H9 (cell line): ENCODE results near the gene MRPL2. TPM values are rescaled to one million over a fixed set of nuclear protein-coding genes. Genes with fewer than 3 reads are reported as not detected.
A peak's percentile ranks its signal among the peaks of the same experiment; 100 is the strongest.

Experiments
- DNase-seq: peaks from one replicate; pipeline ENCODE4 v3.0.0-alpha.2; 2017
- H2AFZ ChIP-seq: one replicate; pipeline ENCODE4 v1.6.1; 2013; ENCODE audit warnings: mild to moderate bottlenecking, low read length, control low read depth, moderate library complexity
- H2AK5ac ChIP-seq: 2 replicates; pipeline ENCODE4 v1.6.1; 2013; ENCODE audit warnings: low read length, control low read depth, mixed read lengths; ENCODE audit not compliant: insufficient read length
- H2BK120ac ChIP-seq: one replicate; pipeline ENCODE4 v1.6.1; 2013; ENCODE audit warnings: low read depth, mild to moderate bottlenecking, low read length, control low read depth, inconsistent platforms; ENCODE audit not compliant: poor library complexity, severe bottlenecking
- H2BK12ac ChIP-seq: 2 replicates; pipeline ENCODE4 v1.6.1; 2013; ENCODE audit warnings: low read length, control low read depth, mixed read lengths, low read depth; ENCODE audit not compliant: insufficient read length
- H2BK15ac ChIP-seq: 2 replicates; pipeline ENCODE4 v1.6.1; 2013; ENCODE audit warnings: low read depth, low read length, control low read depth
- H2BK20ac ChIP-seq: one replicate; pipeline ENCODE4 v1.6.1; 2013; ENCODE audit warnings: low read depth, mild to moderate bottlenecking, low read length, control low read depth, inconsistent platforms; ENCODE audit not compliant: poor library complexity, severe bottlenecking
- H2BK5ac ChIP-seq: 2 replicates; pipeline ENCODE4 v1.6.1; 2013; ENCODE audit warnings: low read length, control low read depth, mixed read lengths; ENCODE audit not compliant: insufficient read length
- H3K14ac ChIP-seq: 2 replicates; pipeline ENCODE4 v1.6.1; 2013; ENCODE audit warnings: low read length, control low read depth; ENCODE audit not compliant: insufficient read depth
- H3K18ac ChIP-seq: 2 replicates; pipeline ENCODE4 v1.6.1; 2013; ENCODE audit warnings: low read depth, mild to moderate bottlenecking, mixed read lengths, low read length, control low read depth; ENCODE audit not compliant: insufficient read length
- H3K23ac ChIP-seq: 2 replicates; pipeline ENCODE4 v1.6.1; 2013; ENCODE audit warnings: low read length, control low read depth, mixed read lengths, low read depth; ENCODE audit not compliant: insufficient read length
- H3K23me2 ChIP-seq: 2 replicates; pipeline ENCODE4 v1.6.1; 2013; ENCODE audit warnings: low read depth, mild to moderate bottlenecking, mixed read lengths, low read length, control low read depth; ENCODE audit not compliant: insufficient read length, poor library complexity, severe bottlenecking
- H3K27ac ChIP-seq: 2 replicates; pipeline ENCODE4 v1.5.1; 2013; ENCODE audit warnings: low read length, control low read depth, mixed read lengths, low read depth; ENCODE audit not compliant: insufficient read length
- H3K27me3 ChIP-seq: 2 replicates; pipeline ENCODE4 v1.6.1; 2013; ENCODE audit warnings: low read length, control low read depth, inconsistent platforms; ENCODE audit not compliant: insufficient read depth
- H3K4ac ChIP-seq: 2 replicates; pipeline ENCODE4 v1.6.1; 2013; ENCODE audit warnings: low read depth, mild to moderate bottlenecking, control low read depth, inconsistent platforms, low read length, moderate library complexity
- H3K4me1 ChIP-seq: 2 replicates; pipeline ENCODE4 v1.6.1; 2013; ENCODE audit warnings: low read length, control low read depth, inconsistent platforms; ENCODE audit not compliant: insufficient read depth
- H3K4me2 ChIP-seq: 2 replicates; pipeline ENCODE4 v1.6.1; 2013; ENCODE audit warnings: low read length, control low read depth, mixed read lengths; ENCODE audit not compliant: insufficient read length, insufficient read depth
- H3K56ac ChIP-seq: 2 replicates; pipeline ENCODE4 v1.6.1; 2013; ENCODE audit warnings: low read depth, mild to moderate bottlenecking, mixed read lengths, low read length, control low read depth; ENCODE audit not compliant: insufficient read length
- H3K79me1 ChIP-seq: 2 replicates; pipeline ENCODE4 v1.6.1; 2013; ENCODE audit warnings: low read depth, mild to moderate bottlenecking, moderate library complexity, low read length, control low read depth, inconsistent platforms; ENCODE audit not compliant: insufficient read depth, poor library complexity, severe bottlenecking
- H3K79me2 ChIP-seq: 2 replicates; pipeline ENCODE4 v1.6.1; 2013; ENCODE audit warnings: low read length, control low read depth, inconsistent platforms; ENCODE audit not compliant: insufficient read depth
- H3K9ac ChIP-seq: 2 replicates; pipeline ENCODE4 v1.6.1; 2013; ENCODE audit warnings: low read length, control low read depth, mixed read lengths; ENCODE audit not compliant: insufficient read length; ENCODE audit errors: extremely low read depth
- H3K9me3 ChIP-seq: one replicate; pipeline ENCODE4 v1.6.1; 2013; ENCODE audit warnings: low read depth, low read length, inconsistent platforms; ENCODE audit not compliant: control insufficient read depth
- H3T11ph ChIP-seq: one replicate; pipeline ENCODE4 v1.6.1; 2013; ENCODE audit warnings: mild to moderate bottlenecking, low read length, control low read depth, inconsistent platforms
- H4K20me1 ChIP-seq: one replicate; pipeline ENCODE4 v1.6.1; 2013; ENCODE audit not compliant: control insufficient read depth, insufficient read length, insufficient read depth
- H4K5ac ChIP-seq: 2 replicates; pipeline ENCODE4 v1.6.1; 2013; ENCODE audit warnings: low read depth, mild to moderate bottlenecking, mixed read lengths, low read length, control low read depth; ENCODE audit not compliant: insufficient read length
- H4K8ac ChIP-seq: replicated peaks from 2 replicates; pipeline ENCODE4 v1.6.1; 2013; ENCODE audit warnings: low read length, control low read depth, mixed read lengths, low read depth; ENCODE audit not compliant: insufficient read length
- H4K91ac ChIP-seq: 2 replicates; pipeline ENCODE4 v1.6.1; 2013; ENCODE audit warnings: low read depth, mild to moderate bottlenecking, moderate library complexity, mixed read lengths, low read length, control low read depth; ENCODE audit not compliant: insufficient read length
- H3K27ac Mint-ChIP-seq, 3 experiments: 2 replicates in 2 of 3; 3 replicates in 1 of 3; pipeline ENCODE4 v1.8.0; 2020 to 2021; ENCODE audit warnings: mixed read lengths in 3 of 3, mild to moderate bottlenecking in 1 of 3, moderate library complexity in 1 of 3
- H3K27me3 Mint-ChIP-seq: 2 replicates; pipeline ENCODE4 v1.8.0; 2021; ENCODE audit warnings: low read depth, mild to moderate bottlenecking, moderate library complexity, mixed read lengths
- H3K36me3 Mint-ChIP-seq, 3 experiments: 2 replicates in 2 of 3; 3 replicates in 1 of 3; pipeline ENCODE4 v1.8.0; 2020 to 2021; ENCODE audit warnings: low read depth in 3 of 3, mixed read lengths in 3 of 3; ENCODE audit not compliant: insufficient read depth in 1 of 3
- H3K4me1 Mint-ChIP-seq, 2 experiments: 2 replicates each; pipeline ENCODE4 v1.8.0; 2020; ENCODE audit warnings: mixed read lengths in 2 of 2
- H3K4me3 Mint-ChIP-seq, 2 experiments: 2 replicates in 1 of 2; 3 replicates in 1 of 2; pipeline ENCODE4 v1.8.0; 2020 to 2021; ENCODE audit warnings: mild to moderate bottlenecking in 2 of 2, mixed read lengths in 2 of 2, moderate library complexity in 1 of 2
- H3K9me3 Mint-ChIP-seq, 2 experiments: 2 replicates in 1 of 2; 3 replicates in 1 of 2; pipeline ENCODE4 v1.8.0; 2020; ENCODE audit warnings: mild to moderate bottlenecking in 2 of 2, mixed read lengths in 2 of 2, moderate library complexity in 1 of 2
- WGBS: extraction: QIAGEN DNeasy Blood & Tissue Kit; methylation state at CpG from one replicate; pipeline ENCODE4 v1.1.7; 2013; ENCODE audit warnings: missing lambda C conversion rate, low lambda C conversion rate, mixed read lengths; ENCODE audit not compliant: insufficient read length; ENCODE audit errors: extremely low coverage; 5-methylcytosine and 5-hydroxymethylcytosine counted together
- total RNA-seq: library from RNA; stranded (reverse); gene quantifications from 2 replicates; pipeline ENCODE4 v1.2.1, GENCODE V29; 2021
- TF ChIP-seq, protein P1 (sequence below): fragments of 200-600 bp; sonication (generic); conservative IDR thresholded peaks from 3 replicates; pipeline ENCODE4 v1.8.0; 2021; ENCODE audit warnings: antibody characterized with exemption, mild to moderate bottlenecking

MRPL2 gene
- total RNA-seq, 1 experiment from 2014 or later = 74.4 TPM

DNA sequence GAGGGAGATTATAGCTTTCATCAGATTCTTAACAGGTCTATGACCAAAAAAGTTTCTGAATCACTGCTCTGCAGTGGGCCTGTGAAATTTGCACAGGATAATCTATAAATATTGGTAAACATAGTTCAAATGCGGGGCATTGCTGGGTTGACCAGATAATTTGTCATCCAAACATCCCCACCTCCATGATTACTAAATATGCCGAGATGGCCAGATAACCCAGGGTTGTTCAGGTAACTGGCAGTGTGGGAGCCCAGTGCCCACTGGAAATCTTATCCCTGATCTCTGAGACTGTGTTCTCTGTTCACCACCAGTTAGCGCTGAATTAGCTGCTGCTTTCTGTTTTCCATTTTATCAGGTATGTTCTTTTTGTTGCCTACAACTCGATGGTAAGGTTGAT lies 38.3 kb upstream of the MRPL2 start:
- peak overlapping the region; percentile 53 to 92 (median 75); a peak in 2 of 7 replicates for H3K27ac Mint-ChIP-seq

More for the DNA sequence above, 38.3 kb upstream of the MRPL2 start:
- DNase-seq = no peak
- Histone ChIP-seq H2AFZ (no peak overlapping the region), H3K56ac (no peak overlapping the region), H4K8ac (no peak overlapping the region), H2AK5ac (no peak overlapping the region), H4K5ac (no peak overlapping the region), H3K79me2 (peaks cover 3% of the 10 kb centered on the region; the same call in 1 of the 2 replicates), H2BK15ac (no peak overlapping the region), H2BK120ac (no peak overlapping the region), H3K27ac (no peak overlapping the region), H2BK12ac (no peak overlapping the region), H4K20me1 (no peaks in the 10 kb centered on the region), H2BK20ac (no peak overlapping the region), H4K91ac (no peak overlapping the region), H3K23ac (no peak overlapping the region), H3K4me2 (no peak overlapping the region), H3K14ac (no peak overlapping the region), H2BK5ac (no peak overlapping the region), H3K18ac (no peak overlapping the region), H3K9ac (no peak overlapping the region), H3K79me1 (no peaks in the 10 kb centered on the region), H3T11ph (no peak overlapping the region), H3K4me1 (peaks cover 17% of the 10 kb centered on the region), H3K4ac (no peak overlapping the region), H3K27me3 (no peaks in the 10 kb centered on the region), H3K9me3 (no peaks in the 10 kb centered on the region), H3K23me2 (no peaks in the 10 kb centered on the region)
- no CpG with 5 or more reads among the region's 4 CpGs for WGBS
- no peaks in the 10 kb centered on the region for H3K36me3 Mint-ChIP-seq
- TF ChIP-seq, protein P1, sequence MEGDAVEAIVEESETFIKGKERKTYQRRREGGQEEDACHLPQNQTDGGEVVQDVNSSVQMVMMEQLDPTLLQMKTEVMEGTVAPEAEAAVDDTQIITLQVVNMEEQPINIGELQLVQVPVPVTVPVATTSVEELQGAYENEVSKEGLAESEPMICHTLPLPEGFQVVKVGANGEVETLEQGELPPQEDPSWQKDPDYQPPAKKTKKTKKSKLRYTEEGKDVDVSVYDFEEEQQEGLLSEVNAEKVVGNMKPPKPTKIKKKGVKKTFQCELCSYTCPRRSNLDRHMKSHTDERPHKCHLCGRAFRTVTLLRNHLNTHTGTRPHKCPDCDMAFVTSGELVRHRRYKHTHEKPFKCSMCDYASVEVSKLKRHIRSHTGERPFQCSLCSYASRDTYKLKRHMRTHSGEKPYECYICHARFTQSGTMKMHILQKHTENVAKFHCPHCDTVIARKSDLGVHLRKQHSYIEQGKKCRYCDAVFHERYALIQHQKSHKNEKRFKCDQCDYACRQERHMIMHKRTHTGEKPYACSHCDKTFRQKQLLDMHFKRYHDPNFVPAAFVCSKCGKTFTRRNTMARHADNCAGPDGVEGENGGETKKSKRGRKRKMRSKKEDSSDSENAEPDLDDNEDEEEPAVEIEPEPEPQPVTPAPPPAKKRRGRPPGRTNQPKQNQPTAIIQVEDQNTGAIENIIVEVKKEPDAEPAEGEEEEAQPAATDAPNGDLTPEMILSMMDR = no peak
- H3K27me3 Mint-ChIP-seq = no peaks in the 10 kb centered on the region
- no peak overlapping the region for H3K4me3 Mint-ChIP-seq
- peaks cover 45 to 51% of the 10 kb centered on the region in 2 experiments for H3K4me1 Mint-ChIP-seq
- H3K9me3 Mint-ChIP-seq = no peaks in the 10 kb centered on the region
